ENCODE data around the gene SHISAL1.

Gene SHISAL1

GRCh38 chr22:44312766-44313165 is at the start of gene SHISAL1:
Gene SHISAL1 (minus strand): TSS chr22:44312951. CDS start chr22:44300945, 12,006 bp downstream.
- in situ Hi-C loops (cut with MboI; ENCODE audit: low sequenced_read_pairs): no loop called here

- in situ Hi-C loops (cut with MboI; ENCODE audit: low sequenced_read_pairs): no loop called here
Observed at GRCh38 chr22:44361391-44362126, 48.8 kb upstream of the SHISAL1 start.

GRCh38 chr22:44360668-44361381 is 48.1 kb upstream of the SHISAL1 start:
- in situ Hi-C loops (cut with MboI; ENCODE audit: low sequenced_read_pairs): no loop called here

GRCh38 chr22:44360306-44360667 is 47.5 kb upstream of the SHISAL1 start:
- in situ Hi-C loops (cut with MboI; ENCODE audit: low sequenced_read_pairs): no loop called here

GRCh38 chr22:44359496-44360110 is 46.9 kb upstream of the SHISAL1 start:
- in situ Hi-C loops (cut with MboI; ENCODE audit: low sequenced_read_pairs): no loop called here

- in situ Hi-C loops (cut with MboI; ENCODE audit: low sequenced_read_pairs): no loop called here
Observed at GRCh38 chr22:44358709-44359440, 46.1 kb upstream of the SHISAL1 start.

GRCh38 chr22:44357966-44358465 is 45.3 kb upstream of the SHISAL1 start:
- in situ Hi-C loops (cut with MboI; ENCODE audit: low sequenced_read_pairs): no loop called here

- in situ Hi-C loops (cut with MboI; ENCODE audit: low sequenced_read_pairs): no loop called here
Observed at GRCh38 chr22:44357296-44357965, 44.7 kb upstream of the SHISAL1 start.

- in situ Hi-C loops (cut with MboI; ENCODE audit: low sequenced_read_pairs): no loop called here
Observed at GRCh38 chr22:44355716-44356070, 42.9 kb upstream of the SHISAL1 start.

GRCh38 chr22:44354288-44354687 is 41.5 kb upstream of the SHISAL1 start:
- in situ Hi-C loops (cut with MboI; ENCODE audit: low sequenced_read_pairs): no loop called here

- in situ Hi-C loops (cut with MboI; ENCODE audit: low sequenced_read_pairs): no loop called here
Observed at GRCh38 chr22:44353041-44353440, 40.3 kb upstream of the SHISAL1 start.

- in situ Hi-C loops (cut with MboI; ENCODE audit: low sequenced_read_pairs): no loop called here
Observed at GRCh38 chr22:44352378-44353035, 39.8 kb upstream of the SHISAL1 start.

GRCh38 chr22:44351685-44352377 is 39.1 kb upstream of the SHISAL1 start:
- in situ Hi-C loops (cut with MboI; ENCODE audit: low sequenced_read_pairs): no loop called here

- in situ Hi-C loops (cut with MboI; ENCODE audit: low sequenced_read_pairs): no loop called here
Observed at GRCh38 chr22:44351037-44351436, 38.3 kb upstream of the SHISAL1 start.

GRCh38 chr22:44349594-44349993 is 36.8 kb upstream of the SHISAL1 start:
- in situ Hi-C loops (cut with MboI; ENCODE audit: low sequenced_read_pairs): no loop called here

- in situ Hi-C loops (cut with MboI; ENCODE audit: low sequenced_read_pairs): no loop called here
Observed at GRCh38 chr22:44348971-44349560, 36.3 kb upstream of the SHISAL1 start.

- in situ Hi-C loops (cut with MboI; ENCODE audit: low sequenced_read_pairs): no loop called here
Observed at GRCh38 chr22:44347549-44347948, 34.8 kb upstream of the SHISAL1 start.

GRCh38 chr22:44347080-44347479 is 34.3 kb upstream of the SHISAL1 start:
- in situ Hi-C loops (cut with MboI; ENCODE audit: low sequenced_read_pairs): no loop called here

GRCh38 chr22:44345872-44346271 is 33.1 kb upstream of the SHISAL1 start:
- in situ Hi-C loops (cut with MboI; ENCODE audit: low sequenced_read_pairs): no loop called here

Data from HL-60/S4 treated with retinoic acid at 250 ng/mL for 4 days and 3 days (cell line).